ENCODE data around the gene LRRFIP1.

Gene LRRFIP1

GRCh38 chr2:237739101-237739500 lies 111.7 kb downstream of the LRRFIP1 start:
- Histone ChIP-seq H3K4me1 (ENCODE audit: control insufficient read depth, insufficient read depth, low read length) (peaks cover 46% of the 10 kb centered on the region), H3K36me3 (ENCODE audit: control insufficient read depth, insufficient read depth, low read length) (no peaks in the 10 kb centered on the region), H3K4me3 (ENCODE audit: low read length) (no peak overlapping the region)

GRCh38 chr2:237742191-237742590 lies 114.8 kb downstream of the LRRFIP1 start:
- H3K4me1 ChIP-seq (ENCODE audit: control insufficient read depth, insufficient read depth, low read length): peaks cover 33% of the 10 kb centered on the region
- H3K36me3 ChIP-seq (ENCODE audit: control insufficient read depth, insufficient read depth, low read length): no peaks in the 10 kb centered on the region

More at GRCh38 chr2:237739101-237739500, 111.7 kb downstream of the LRRFIP1 start:
- no peaks in the 10 kb centered on the region for H3K27me3 ChIP-seq (ENCODE audit: control insufficient read depth, insufficient read depth, low read length)
- no peak overlapping the region for H3K9ac ChIP-seq (ENCODE audit: low read length)
- no peaks in the 10 kb centered on the region for H3K9me3 ChIP-seq (ENCODE audit: control insufficient read depth, low read length)

GRCh38 chr2:237742614-237743013 lies 115.2 kb downstream of the LRRFIP1 start:
- Histone ChIP-seq H3K9ac (ENCODE audit: low read length) (no peak overlapping the region), H3K4me1 (ENCODE audit: control insufficient read depth, insufficient read depth, low read length) (peaks cover 33% of the 10 kb centered on the region), H3K9me3 (ENCODE audit: control insufficient read depth, low read length) (no peaks in the 10 kb centered on the region), H3K36me3 (ENCODE audit: control insufficient read depth, insufficient read depth, low read length) (no peaks in the 10 kb centered on the region), H3K4me3 (ENCODE audit: low read length) (no peak overlapping the region), H3K27me3 (ENCODE audit: control insufficient read depth, insufficient read depth, low read length) (no peaks in the 10 kb centered on the region)

More at GRCh38 chr2:237742191-237742590, 114.8 kb downstream of the LRRFIP1 start:
- no peaks in the 10 kb centered on the region for H3K27me3 ChIP-seq (ENCODE audit: control insufficient read depth, insufficient read depth, low read length)
- H3K9me3 ChIP-seq (ENCODE audit: control insufficient read depth, low read length): no peaks in the 10 kb centered on the region
- H3K4me3 ChIP-seq (ENCODE audit: low read length): no peak overlapping the region
- no peak overlapping the region for H3K9ac ChIP-seq (ENCODE audit: low read length)

- Histone ChIP-seq H3K4me1 (ENCODE audit: control insufficient read depth, insufficient read depth, low read length) (peaks cover 32% of the 10 kb centered on the region), H3K9ac (ENCODE audit: low read length) (no peak overlapping the region), H3K36me3 (ENCODE audit: control insufficient read depth, insufficient read depth, low read length) (no peaks in the 10 kb centered on the region), H3K4me3 (ENCODE audit: low read length) (no peak overlapping the region), H3K27me3 (ENCODE audit: control insufficient read depth, insufficient read depth, low read length) (no peaks in the 10 kb centered on the region), H3K9me3 (ENCODE audit: control insufficient read depth, low read length) (no peaks in the 10 kb centered on the region)
Observed at GRCh38 chr2:237743024-237743423, 115.6 kb downstream of the LRRFIP1 start.

DNA sequence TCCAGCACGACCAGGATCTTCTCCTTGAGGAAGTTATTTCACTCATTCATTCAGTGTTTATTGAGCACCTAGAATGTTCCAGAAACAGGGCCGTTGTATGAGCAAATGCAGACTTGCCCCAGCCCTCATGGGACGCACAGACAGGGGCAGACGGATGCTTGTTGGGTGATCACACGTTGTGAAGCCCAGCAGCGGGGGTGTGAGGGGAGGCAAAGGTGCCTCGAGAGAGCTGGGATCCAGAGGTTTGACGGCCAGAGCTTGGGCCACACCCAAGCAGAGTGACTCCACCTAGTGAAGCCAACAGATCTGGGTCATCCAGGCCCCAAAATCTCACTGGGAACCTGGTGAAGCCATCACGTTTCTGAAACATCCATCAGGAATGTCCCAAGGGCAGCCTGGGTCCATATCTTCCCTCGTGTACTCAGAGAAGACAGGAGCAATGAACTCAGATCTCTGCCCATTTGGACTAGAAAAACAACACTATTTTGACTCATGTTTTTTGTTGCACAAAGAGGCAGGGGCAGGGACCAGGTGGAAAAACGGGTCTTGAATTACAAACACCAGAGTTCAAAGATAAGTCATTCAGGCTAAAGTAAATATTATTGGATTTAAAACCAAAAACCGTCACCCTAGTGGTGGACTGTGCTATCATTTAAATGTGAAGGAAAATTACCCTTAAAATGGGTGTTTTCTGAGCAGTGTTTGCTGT lies 116.3 kb downstream of the LRRFIP1 start:
- peaks cover 28% of the 10 kb centered on the region for H3K4me1 ChIP-seq (ENCODE audit: control insufficient read depth, insufficient read depth, low read length)
- H3K4me3 ChIP-seq (ENCODE audit: low read length): no peak overlapping the region
- H3K9ac ChIP-seq (ENCODE audit: low read length): no peak overlapping the region
- H3K9me3 ChIP-seq (ENCODE audit: control insufficient read depth, low read length): no peaks in the 10 kb centered on the region
- no peaks in the 10 kb centered on the region for H3K36me3 ChIP-seq (ENCODE audit: control insufficient read depth, insufficient read depth, low read length)
- no peaks in the 10 kb centered on the region for H3K27me3 ChIP-seq (ENCODE audit: control insufficient read depth, insufficient read depth, low read length)

DNA sequence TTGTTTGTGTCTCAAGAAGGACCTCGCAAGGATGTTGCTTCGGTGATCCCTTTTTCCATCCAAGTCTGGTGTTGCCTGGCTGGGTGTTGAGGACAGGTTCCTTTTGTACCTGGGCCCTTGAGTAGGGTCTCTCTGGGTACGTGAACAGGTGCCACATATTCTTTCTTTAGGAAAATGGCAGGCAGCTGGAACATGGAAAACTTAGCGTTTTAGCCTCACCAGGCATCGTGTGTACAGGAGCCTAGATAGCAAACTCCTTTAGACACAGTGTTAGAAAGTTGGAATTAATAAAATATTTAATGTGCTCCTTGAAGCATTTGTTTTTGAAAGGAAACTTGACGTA lies 116.9 kb downstream of the LRRFIP1 start:
- no peaks in the 10 kb centered on the region for H3K9me3 ChIP-seq (ENCODE audit: control insufficient read depth, low read length)

GRCh38 chr2:237744613-237745249 lies 117.3 kb downstream of the LRRFIP1 start:
- Histone ChIP-seq H3K4me1 (ENCODE audit: control insufficient read depth, insufficient read depth, low read length) (peaks cover 28% of the 10 kb centered on the region), H3K9ac (ENCODE audit: low read length) (no peak overlapping the region), H3K4me3 (ENCODE audit: low read length) (no peak overlapping the region), H3K36me3 (ENCODE audit: control insufficient read depth, insufficient read depth, low read length) (peaks cover 3% of the 10 kb centered on the region), H3K9me3 (ENCODE audit: control insufficient read depth, low read length) (no peaks in the 10 kb centered on the region), H3K27me3 (ENCODE audit: control insufficient read depth, insufficient read depth, low read length) (no peaks in the 10 kb centered on the region)

More for the DNA sequence above, 116.9 kb downstream of the LRRFIP1 start:
- no peak overlapping the region for H3K4me3 ChIP-seq (ENCODE audit: low read length)
- no peak overlapping the region for H3K9ac ChIP-seq (ENCODE audit: low read length)
- H3K4me1 ChIP-seq (ENCODE audit: control insufficient read depth, insufficient read depth, low read length): peaks cover 28% of the 10 kb centered on the region
- no peaks in the 10 kb centered on the region for H3K27me3 ChIP-seq (ENCODE audit: control insufficient read depth, insufficient read depth, low read length)
- H3K36me3 ChIP-seq (ENCODE audit: control insufficient read depth, insufficient read depth, low read length): no peaks in the 10 kb centered on the region

GRCh38 chr2:237745250-237745613 lies 117.8 kb downstream of the LRRFIP1 start:
- Histone ChIP-seq H3K4me1 (ENCODE audit: control insufficient read depth, insufficient read depth, low read length) (peaks cover 28% of the 10 kb centered on the region), H3K4me3 (ENCODE audit: low read length) (no peak overlapping the region), H3K9ac (ENCODE audit: low read length) (no peak overlapping the region), H3K27me3 (ENCODE audit: control insufficient read depth, insufficient read depth, low read length) (no peaks in the 10 kb centered on the region), H3K9me3 (ENCODE audit: control insufficient read depth, low read length) (no peaks in the 10 kb centered on the region), H3K36me3 (ENCODE audit: control insufficient read depth, insufficient read depth, low read length) (peaks cover 5% of the 10 kb centered on the region)

DNA sequence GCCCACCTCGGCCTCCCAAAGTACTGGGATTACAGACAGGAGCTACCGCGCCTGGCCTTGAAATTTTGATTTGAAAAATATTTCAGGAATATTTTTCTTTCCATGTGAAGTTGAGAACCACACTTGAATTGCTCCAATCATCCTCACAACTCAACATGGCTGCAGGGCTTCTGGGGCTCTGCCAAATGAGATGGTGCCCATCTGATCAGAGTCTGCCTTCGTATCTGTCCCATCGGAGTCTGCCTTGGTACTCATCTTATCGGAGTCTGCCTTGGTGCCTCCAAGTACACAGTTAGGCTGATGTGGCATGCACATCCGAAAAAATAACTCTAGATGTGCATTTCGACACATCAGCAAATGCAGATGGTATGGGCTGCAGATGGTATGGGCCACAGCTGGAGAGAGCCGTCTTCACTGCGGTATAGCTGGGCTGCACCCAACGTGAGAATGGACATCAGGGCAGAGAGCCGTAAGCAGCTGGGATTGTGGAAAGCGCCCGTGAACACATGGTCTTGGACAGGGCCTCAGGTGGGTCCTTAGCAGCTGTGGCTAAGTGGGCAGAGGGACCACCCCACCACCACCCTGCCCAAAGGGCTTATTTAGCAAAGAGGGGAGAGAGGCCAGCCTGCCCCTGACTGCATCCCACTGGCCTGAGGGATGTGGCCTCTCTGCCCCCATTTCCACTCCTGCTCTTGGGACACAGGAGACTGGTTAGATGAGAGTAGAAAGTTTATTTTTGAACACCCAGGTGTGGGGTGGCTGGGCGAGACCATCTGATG lies 119.1 kb downstream of the LRRFIP1 start:
- H3K27me3 ChIP-seq (ENCODE audit: control insufficient read depth, insufficient read depth, low read length): no peaks in the 10 kb centered on the region
- peaks cover 5% of the 10 kb centered on the region for H3K36me3 ChIP-seq (ENCODE audit: control insufficient read depth, insufficient read depth, low read length)
- H3K4me3 ChIP-seq (ENCODE audit: low read length): no peak overlapping the region
- peaks cover 28% of the 10 kb centered on the region for H3K4me1 ChIP-seq (ENCODE audit: control insufficient read depth, insufficient read depth, low read length)
- no peak overlapping the region for H3K9ac ChIP-seq (ENCODE audit: low read length)
- no peaks in the 10 kb centered on the region for H3K9me3 ChIP-seq (ENCODE audit: control insufficient read depth, low read length)

GRCh38 chr2:237747189-237747588 lies 119.8 kb downstream of the LRRFIP1 start:
- no peaks in the 10 kb centered on the region for H3K27me3 ChIP-seq (ENCODE audit: control insufficient read depth, insufficient read depth, low read length)
- H3K9me3 ChIP-seq (ENCODE audit: control insufficient read depth, low read length): no peaks in the 10 kb centered on the region
- no peak overlapping the region for H3K4me3 ChIP-seq (ENCODE audit: low read length)
- H3K9ac ChIP-seq (ENCODE audit: low read length): no peak overlapping the region
- peaks cover 26% of the 10 kb centered on the region for H3K4me1 ChIP-seq (ENCODE audit: control insufficient read depth, insufficient read depth, low read length)
- H3K36me3 ChIP-seq (ENCODE audit: control insufficient read depth, insufficient read depth, low read length): peaks cover 5% of the 10 kb centered on the region

DNA sequence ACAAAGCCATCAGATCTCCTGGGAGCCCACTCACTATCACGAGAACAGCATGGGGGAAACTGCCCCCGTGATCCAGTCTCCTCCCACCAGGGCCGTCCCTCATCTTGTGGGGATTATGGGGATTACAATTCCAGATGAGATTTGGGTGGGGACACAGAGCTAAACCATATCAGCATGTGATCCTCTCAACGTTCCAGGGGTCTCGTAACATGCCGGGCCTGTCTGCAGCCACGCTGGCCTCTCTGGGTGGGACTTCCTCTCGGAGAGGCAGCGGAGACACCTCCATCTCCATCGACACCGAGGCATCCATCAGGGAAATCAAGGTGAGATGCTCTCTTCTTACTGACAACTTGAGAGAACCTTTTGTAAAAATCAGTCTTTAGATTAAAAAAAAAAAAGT lies 121.6 kb downstream of the LRRFIP1 start:
- no peaks in the 10 kb centered on the region for H3K9me3 ChIP-seq (ENCODE audit: control insufficient read depth, low read length)
- peaks cover 8% of the 10 kb centered on the region for H3K4me1 ChIP-seq (ENCODE audit: control insufficient read depth, insufficient read depth, low read length)
- no peak overlapping the region for H3K9ac ChIP-seq (ENCODE audit: low read length)
- peaks cover 10% of the 10 kb centered on the region for H3K36me3 ChIP-seq (ENCODE audit: control insufficient read depth, insufficient read depth, low read length)
- H3K27me3 ChIP-seq (ENCODE audit: control insufficient read depth, insufficient read depth, low read length): no peaks in the 10 kb centered on the region
- H3K4me3 ChIP-seq (ENCODE audit: low read length): no peak overlapping the region

- H3K4me1 ChIP-seq (ENCODE audit: control insufficient read depth, insufficient read depth, low read length): peaks cover under 1% of the 10 kb centered on the region
- H3K36me3 ChIP-seq (ENCODE audit: control insufficient read depth, insufficient read depth, low read length): peaks cover 10% of the 10 kb centered on the region
- H3K4me3 ChIP-seq (ENCODE audit: low read length): no peak overlapping the region
- H3K9me3 ChIP-seq (ENCODE audit: control insufficient read depth, low read length): no peaks in the 10 kb centered on the region
- H3K9ac ChIP-seq (ENCODE audit: low read length): no peak overlapping the region
- H3K27me3 ChIP-seq (ENCODE audit: control insufficient read depth, insufficient read depth, low read length): no peaks in the 10 kb centered on the region
Observed at GRCh38 chr2:237749961-237750360, 122.6 kb downstream of the LRRFIP1 start.
